MM.1S (cell line): ENCODE data around the gene TNIK.

Experiments
- DNase-seq: peaks from one replicate; pipeline ENCODE4 v3.0.0-alpha.2; 2015
- H2AFZ ChIP-seq: fragments of 300-600 bp; sonication (generic); 2 replicates; pipeline ENCODE4 v1.6.0; 2016; ENCODE audit warnings: antibody characterized with exemption, low read length
- H3F3A ChIP-seq: fragments of 300-600 bp; sonication (generic); 2 replicates; pipeline ENCODE4 v1.6.1; 2016; ENCODE audit warnings: mild to moderate bottlenecking, antibody characterized with exemption, low read length, moderate library complexity, mixed read lengths; ENCODE audit not compliant: insufficient read depth
- H3K27ac ChIP-seq: fragments of 300-600 bp; sonication (generic); 2 replicates; pipeline ENCODE4 v1.5.1; 2016; ENCODE audit warnings: mild to moderate bottlenecking, low read length
- H3K27me3 ChIP-seq: fragments of 300-600 bp; sonication (generic); replicated peaks from 2 replicates; pipeline ENCODE4 v1.6.0; 2016; ENCODE audit warnings: low read length; ENCODE audit not compliant: insufficient read depth
- H3K36me3 ChIP-seq: fragments of 300-600 bp; sonication (generic); replicated peaks from 2 replicates; pipeline ENCODE4 v1.6.1; 2016; ENCODE audit warnings: mild to moderate bottlenecking, low read length, mixed read lengths; ENCODE audit not compliant: insufficient read depth
- H3K4me1 ChIP-seq: fragments of 300-600 bp; sonication (generic); 2 replicates; pipeline ENCODE4 v1.6.1; 2016; ENCODE audit warnings: low read length, mixed read lengths
- H3K4me2 ChIP-seq: fragments of 300-600 bp; sonication (generic); 2 replicates; pipeline ENCODE4 v1.6.0; 2016; ENCODE audit warnings: low read depth, low read length
- H3K4me3 ChIP-seq: fragments of 300-600 bp; sonication (generic); 2 replicates; pipeline ENCODE4 v1.5.1; 2016; ENCODE audit warnings: low read length, mixed read lengths
- H3K79me2 ChIP-seq: fragments of 300-600 bp; sonication (generic); 2 replicates; pipeline ENCODE4 v1.6.1; 2016; ENCODE audit warnings: mixed run types, low read length, mixed read lengths
- H3K9ac ChIP-seq: fragments of 300-600 bp; sonication (generic); 2 replicates; pipeline ENCODE4 v1.6.1; 2016; ENCODE audit warnings: low read length, mixed read lengths
- H3K9me2 ChIP-seq: fragments of 300-600 bp; sonication (generic); replicated peaks from 2 replicates; pipeline ENCODE4 v1.6.1; 2016; ENCODE audit warnings: mild to moderate bottlenecking, low read length, mixed read lengths; ENCODE audit not compliant: insufficient read depth
- H3K9me3 ChIP-seq: fragments of 300-600 bp; sonication (generic); replicated peaks from 2 replicates; pipeline ENCODE4 v1.6.1; 2016; ENCODE audit warnings: mild to moderate bottlenecking, low read length, mixed read lengths; ENCODE audit not compliant: insufficient read depth
- H4K20me1 ChIP-seq: fragments of 300-600 bp; sonication (generic); 2 replicates; pipeline ENCODE4 v1.6.1; 2016; ENCODE audit warnings: mild to moderate bottlenecking, low read length, moderate library complexity, mixed read lengths; ENCODE audit not compliant: insufficient read depth
- CTCF ChIP-seq: fragments of 300-600 bp; sonication (generic); IDR thresholded peaks from 2 replicates; pipeline ENCODE4 v1.5.1; 2016; ENCODE audit warnings: antibody characterized with exemption, low read length, mixed read lengths
- EZH2 ChIP-seq: fragments of 300-600 bp; sonication (generic); optimal IDR thresholded peaks from 2 replicates; pipeline ENCODE3; 2017; ENCODE audit warnings: low read depth, mild to moderate bottlenecking, antibody characterized with exemption, low read length, mixed read lengths
- EZH2phosphoT487 ChIP-seq: fragments of 300-600 bp; sonication (generic); IDR thresholded peaks from 2 replicates; pipeline ENCODE4 v1.6.1; 2018; ENCODE audit warnings: antibody characterized with exemption, low read length

The TNIK gene

GRCh38 chr3:171113716-171114115, 346.5 kb downstream of the TNIK start:
- H3K27ac ChIP-seq: no peak overlapping the region
- no peak overlapping the region for H3K9ac ChIP-seq
- DNase-seq: no peak
- no peak overlapping the region for H3K4me3 ChIP-seq
- H3K4me2 ChIP-seq: no peak overlapping the region
- no peak overlapping the region for H2AFZ ChIP-seq
- no peaks in the 10 kb centered on the region for H4K20me1 ChIP-seq
- H3K27me3 ChIP-seq: no peaks in the 10 kb centered on the region
- H3K4me1 ChIP-seq: no peaks in the 10 kb centered on the region
- no peaks in the 10 kb centered on the region for H3K9me2 ChIP-seq
- no peaks in the 10 kb centered on the region for H3F3A ChIP-seq
- TF ChIP-seq EZH2phosphoT487 (no peak), EZH2 (no peak), CTCF (0 out of 2 replicates have a peak, but pooled peaks have one; percentile 3)
- H3K36me3 ChIP-seq: no peaks in the 10 kb centered on the region
- H3K79me2 ChIP-seq: no peaks in the 10 kb centered on the region
- H3K9me3 ChIP-seq: no peaks in the 10 kb centered on the region

DNA sequence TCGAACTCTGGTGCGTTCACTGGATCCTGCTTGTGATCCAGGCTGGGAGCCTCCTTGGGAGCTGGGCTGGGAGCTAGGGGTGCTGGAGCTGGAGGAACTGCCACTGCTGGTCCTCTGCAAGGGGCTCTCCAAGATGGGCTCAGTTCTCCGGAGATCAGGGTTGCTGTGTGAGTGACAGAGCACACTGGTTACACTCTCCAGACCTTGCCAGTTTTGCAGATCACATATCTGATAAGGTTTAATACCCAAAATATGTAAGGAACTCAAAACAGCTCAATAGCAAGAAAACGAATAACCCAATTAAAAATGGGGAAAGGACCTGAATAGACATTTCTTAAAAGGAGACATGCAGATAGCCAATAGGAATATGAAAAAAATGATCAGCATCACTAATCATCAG, 349.5 kb downstream of the TNIK start:
- H3K9ac ChIP-seq: no peak overlapping the region
- TF ChIP-seq EZH2phosphoT487 (no peak), CTCF (no peak), EZH2 (no peak)
- H3K36me3 ChIP-seq: no peaks in the 10 kb centered on the region
- H4K20me1 ChIP-seq: no peaks in the 10 kb centered on the region
- DNase-seq: no peak
- no peaks in the 10 kb centered on the region for H3K27me3 ChIP-seq
- H3K79me2 ChIP-seq: no peaks in the 10 kb centered on the region
- H3K27ac ChIP-seq: no peak overlapping the region
- no peaks in the 10 kb centered on the region for H3K4me1 ChIP-seq
- no peaks in the 10 kb centered on the region for H3F3A ChIP-seq
- no peak overlapping the region for H3K4me3 ChIP-seq
- no peak overlapping the region for H2AFZ ChIP-seq
- no peaks in the 10 kb centered on the region for H3K9me3 ChIP-seq
- no peak overlapping the region for H3K4me2 ChIP-seq
- H3K9me2 ChIP-seq: no peaks in the 10 kb centered on the region

- Histone ChIP-seq H3K4me2 (no peak overlapping the region), H3F3A (no peaks in the 10 kb centered on the region), H3K27ac (no peak overlapping the region), H3K4me1 (no peaks in the 10 kb centered on the region), H3K27me3 (no peaks in the 10 kb centered on the region), H3K9me2 (no peaks in the 10 kb centered on the region), H3K9ac (no peak overlapping the region), H3K36me3 (no peaks in the 10 kb centered on the region), H2AFZ (no peak overlapping the region), H3K4me3 (no peak overlapping the region), H3K9me3 (no peaks in the 10 kb centered on the region), H4K20me1 (no peaks in the 10 kb centered on the region), H3K79me2 (no peaks in the 10 kb centered on the region)
- no peak for TF ChIP-seq EZH2phosphoT487
- TF ChIP-seq EZH2: no peak
- no peak for TF ChIP-seq CTCF
- no peak for DNase-seq
Measured at GRCh38 chr3:171108066-171108465, 352.1 kb downstream of the TNIK start.

DNA sequence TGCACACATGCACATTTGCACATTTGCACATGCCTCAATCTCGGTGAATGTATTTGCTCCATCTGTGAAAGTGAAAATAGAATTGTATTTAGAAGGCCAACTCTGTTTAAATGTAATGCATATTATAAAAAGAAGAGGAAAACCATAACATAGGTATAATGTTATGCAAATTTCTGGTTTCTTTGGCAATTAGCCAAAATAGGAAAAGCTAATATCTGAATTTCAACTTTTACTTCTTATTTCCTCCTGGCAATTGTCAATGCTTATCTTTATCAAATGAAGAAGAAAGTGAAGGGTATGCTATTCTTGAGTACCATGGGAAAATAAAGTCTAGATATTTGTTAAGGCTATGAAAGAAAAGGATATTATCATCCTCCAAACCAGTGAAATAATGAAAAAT, 357.0 kb downstream of the TNIK start:
- Histone ChIP-seq H3K9me3 (no peaks in the 10 kb centered on the region), H3K27ac (no peak overlapping the region), H3K9ac (no peak overlapping the region), H3K4me1 (no peaks in the 10 kb centered on the region), H3K4me3 (no peak overlapping the region), H4K20me1 (no peaks in the 10 kb centered on the region), H3K36me3 (no peaks in the 10 kb centered on the region), H2AFZ (no peak overlapping the region), H3K9me2 (no peaks in the 10 kb centered on the region), H3K4me2 (no peak overlapping the region), H3K79me2 (no peaks in the 10 kb centered on the region), H3K27me3 (no peaks in the 10 kb centered on the region), H3F3A (no peaks in the 10 kb centered on the region)
- DNase-seq: no peak
- TF ChIP-seq CTCF: no peak
- no peak for TF ChIP-seq EZH2phosphoT487
- no peak for TF ChIP-seq EZH2
